ENCODE measurements around the gene ATP6V1G1. TPM values are rescaled to one million over a fixed set of nuclear protein-coding genes. Genes with fewer than 3 reads are reported as not detected.
A peak's percentile ranks its signal among the peaks of the same experiment; 100 is the strongest.

Gene ATP6V1G1, protein sequence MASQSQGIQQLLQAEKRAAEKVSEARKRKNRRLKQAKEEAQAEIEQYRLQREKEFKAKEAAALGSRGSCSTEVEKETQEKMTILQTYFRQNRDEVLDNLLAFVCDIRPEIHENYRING
- 100 to 1,000 TPM in 6 of 10 donors, 10 to 100 TPM in 4; 91.9 to 135 (median 103) TPM for polyA plus RNA-seq (ENCODE audit: insufficient read length in 10 of 10)
- long read RNA-seq, donor 1, transcript ATP6V1G1-201 (3 exons, 1,080 nt): major isoform, 79 of 79 reads
- long read RNA-seq, donor 1, partial matches to known transcripts: 0 of 79 reads
- long read RNA-seq, donor 1, other reads (novel, unspliced or antisense): 0 of 79 reads
- long read RNA-seq, donor 2, transcript ATP6V1G1-201 (3 exons, 1,080 nt): major isoform, 57 of 64 reads
- long read RNA-seq, donor 2, partial matches to known transcripts: 7 of 64 reads
- long read RNA-seq, donor 2, other reads (novel, unspliced or antisense): 0 of 64 reads
- long read RNA-seq, donor 3: 0 reads
- long read RNA-seq, donor 4, transcript ATP6V1G1-201 (3 exons, 1,080 nt): major isoform, 59 of 59 reads
- long read RNA-seq, donor 4, partial matches to known transcripts: 0 of 59 reads
- long read RNA-seq, donor 4, other reads (novel, unspliced or antisense): 0 of 59 reads
- long read RNA-seq, donor 5, transcript ATP6V1G1-201 (3 exons, 1,080 nt): major isoform, 134 of 157 reads
- long read RNA-seq, donor 5, partial matches to known transcripts: 23 of 157 reads
- long read RNA-seq, donor 5, other reads (novel, unspliced or antisense): 0 of 157 reads
- long read RNA-seq, donor 6, transcript ATP6V1G1-201 (3 exons, 1,080 nt): major isoform, 84 of 101 reads
- long read RNA-seq, donor 6, partial matches to known transcripts: 17 of 101 reads
- long read RNA-seq, donor 6, other reads (novel, unspliced or antisense): 0 of 101 reads
- long read RNA-seq, donor 7, transcript ATP6V1G1-201 (3 exons, 1,080 nt): major isoform, 48 of 48 reads
- long read RNA-seq, donor 7, partial matches to known transcripts: 0 of 48 reads
- long read RNA-seq, donor 7, other reads (novel, unspliced or antisense): 0 of 48 reads
- long read RNA-seq, donor 8, transcript ATP6V1G1-201 (3 exons, 1,080 nt): major isoform, 76 of 97 reads
- long read RNA-seq, donor 8, partial matches to known transcripts: 21 of 97 reads
- long read RNA-seq, donor 8, other reads (novel, unspliced or antisense): 0 of 97 reads
- long read RNA-seq, donor 9, transcript ATP6V1G1-201 (3 exons, 1,080 nt): major isoform, 22 of 22 reads
- long read RNA-seq, donor 9, partial matches to known transcripts: 0 of 22 reads
- long read RNA-seq, donor 9, other reads (novel, unspliced or antisense): 0 of 22 reads

DNA sequence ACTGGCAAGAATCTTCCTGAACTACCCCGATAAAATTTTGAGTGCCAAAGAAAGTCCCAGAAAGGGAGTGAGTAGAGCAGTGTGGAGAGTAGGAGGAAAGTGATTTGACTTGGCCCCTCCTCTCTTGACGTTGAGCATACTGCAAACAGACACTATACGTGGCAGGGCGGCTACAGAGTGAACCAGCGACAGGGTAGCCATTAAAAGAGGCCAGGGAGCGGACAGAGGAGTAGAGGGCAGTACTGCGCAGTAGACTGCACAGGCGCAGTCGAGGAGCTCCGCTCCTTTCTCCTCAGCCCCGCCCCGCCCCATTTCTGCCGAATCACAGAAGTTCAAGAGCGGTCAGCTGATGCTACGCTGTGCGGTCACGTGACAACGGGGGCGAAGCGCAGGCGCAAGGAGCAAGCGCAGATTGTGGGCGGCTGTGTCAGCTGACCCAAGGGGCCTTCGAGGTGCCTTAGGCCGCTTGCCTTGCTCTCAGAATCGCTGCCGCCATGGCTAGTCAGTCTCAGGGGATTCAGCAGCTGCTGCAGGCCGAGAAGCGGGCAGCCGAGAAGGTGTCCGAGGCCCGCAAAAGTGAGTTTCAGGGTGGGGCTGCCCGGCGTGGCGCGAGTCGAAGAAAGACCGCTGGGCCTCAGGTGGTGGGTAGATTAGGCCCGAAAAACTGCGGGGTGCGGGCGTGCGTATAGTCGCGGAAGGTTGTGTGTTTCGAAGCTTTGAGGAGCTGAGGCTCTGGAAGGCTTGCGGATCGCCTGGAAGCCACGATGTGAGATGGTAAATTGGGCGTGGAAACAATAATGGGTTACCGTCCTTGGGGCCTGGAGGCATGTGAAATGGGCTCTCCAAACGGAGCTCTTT lies at the start of gene ATP6V1G1:
ATP6V1G1 (plus strand) TSS at position 425 of the 858 bp plus-strand sequence; CDS start at position 495, 70 bp downstream.
- DNase-seq: peak; percentile 99 to 100 (median 99)

- no peak for DNase-seq
Observed at GRCh38 chr9:114538241-114538640, 49.3 kb upstream of the ATP6V1G1 start.

GRCh38 chr9:114539701-114540380 lies 47.7 kb upstream of the ATP6V1G1 start:
- no peak for DNase-seq

- DNase-seq: no peak
Observed at GRCh38 chr9:114545055-114545454, 42.5 kb upstream of the ATP6V1G1 start.

DNA sequence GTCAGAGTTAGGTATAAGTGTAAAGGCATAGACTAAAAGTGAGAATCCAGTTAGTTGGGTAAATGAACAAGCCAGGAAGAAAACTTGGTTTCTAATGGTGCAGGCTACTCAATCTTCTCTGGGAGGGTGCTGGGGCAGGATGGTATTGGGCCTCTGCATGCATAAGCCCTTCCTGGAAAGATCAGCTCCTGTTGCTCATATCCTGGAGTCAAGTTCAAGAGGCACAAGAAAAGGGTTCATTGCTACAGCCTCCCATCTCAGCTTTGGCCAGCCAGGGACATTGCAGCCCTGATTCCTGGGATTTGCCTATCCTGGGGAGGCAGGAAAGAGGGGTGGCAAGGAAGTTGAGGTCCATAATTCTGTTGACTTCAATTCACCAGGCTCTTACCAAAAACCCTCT lies 40.7 kb upstream of the ATP6V1G1 start:
- DNase-seq: no peak

GRCh38 chr9:114549697-114550330 lies 37.8 kb upstream of the ATP6V1G1 start:
- peak in 1 of 3 donors; percentile 28 for DNase-seq

- peak; percentile 11 to 89 (median 14) for DNase-seq
Observed at GRCh38 chr9:114551750-114552685, 35.6 kb upstream of the ATP6V1G1 start.

DNA sequence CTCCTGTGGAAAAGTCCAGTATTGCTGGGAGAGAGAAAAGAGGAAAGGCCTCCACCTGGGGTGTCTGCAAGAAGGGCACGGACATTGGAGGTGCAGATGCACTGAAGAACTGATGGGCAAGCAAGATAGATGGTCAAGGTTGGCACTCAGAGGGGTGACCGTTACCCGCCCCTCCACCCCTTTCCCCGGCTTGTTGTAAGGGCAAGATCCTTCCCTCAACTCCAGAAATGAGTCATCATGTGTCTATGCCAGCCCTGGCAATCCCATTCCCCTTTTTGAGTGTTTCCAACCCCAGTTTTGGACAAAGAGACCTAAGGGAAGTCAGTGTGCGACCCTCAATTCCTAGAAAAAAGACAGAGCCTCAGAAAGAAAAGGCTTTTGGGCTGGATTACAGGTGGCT lies 34.9 kb upstream of the ATP6V1G1 start:
- no peak for DNase-seq

- no peak for DNase-seq
Observed at GRCh38 chr9:114553202-114553601, 34.4 kb upstream of the ATP6V1G1 start.

GRCh38 chr9:114555696-114556095 lies 31.9 kb upstream of the ATP6V1G1 start:
- no peak for DNase-seq

- DNase-seq: no peak
Observed at GRCh38 chr9:114558027-114558675, 29.4 kb upstream of the ATP6V1G1 start.

GRCh38 chr9:114559830-114560513 lies 27.6 kb upstream of the ATP6V1G1 start:
- no peak for DNase-seq

DNA sequence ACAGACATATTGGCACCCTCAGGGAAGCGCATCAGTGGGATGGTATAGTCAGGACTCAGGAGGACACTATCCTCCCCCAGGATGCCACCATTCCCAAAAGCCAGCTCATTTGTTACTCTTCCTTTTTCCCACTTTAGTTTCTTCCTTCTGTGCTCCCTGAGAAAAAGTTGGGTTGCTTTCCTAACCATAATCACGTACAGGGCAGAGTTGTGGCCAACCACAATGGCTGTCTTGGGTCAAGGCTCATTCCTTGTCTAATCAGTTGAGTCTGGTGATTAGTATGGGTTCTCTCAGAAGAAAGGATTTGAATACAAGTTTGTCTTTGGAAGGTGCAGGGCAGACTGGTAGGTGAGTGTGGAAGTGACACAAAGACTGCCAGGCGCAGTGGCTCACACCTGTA lies 26.6 kb upstream of the ATP6V1G1 start:
- DNase-seq: no peak

DNA sequence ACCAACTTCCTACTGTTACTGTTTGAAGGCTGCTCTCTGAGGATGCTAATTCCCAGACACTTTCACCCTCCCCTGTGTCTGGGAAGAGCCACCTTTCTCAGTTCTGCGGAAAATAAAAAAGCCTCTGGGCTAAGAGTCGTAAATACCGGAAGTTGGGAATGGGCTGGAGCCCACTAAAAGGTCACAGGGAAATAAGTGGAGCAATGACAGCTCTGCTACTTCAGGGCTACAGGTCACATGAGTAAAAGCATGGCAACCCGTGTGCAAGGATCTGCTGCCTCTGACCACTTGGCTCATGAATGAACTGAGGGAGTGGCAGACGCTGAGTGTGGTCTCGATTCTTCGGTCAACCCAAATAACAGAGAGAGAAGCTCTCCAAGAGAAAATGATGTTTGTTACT lies 25.8 kb upstream of the ATP6V1G1 start:
- no peak for DNase-seq

DNA sequence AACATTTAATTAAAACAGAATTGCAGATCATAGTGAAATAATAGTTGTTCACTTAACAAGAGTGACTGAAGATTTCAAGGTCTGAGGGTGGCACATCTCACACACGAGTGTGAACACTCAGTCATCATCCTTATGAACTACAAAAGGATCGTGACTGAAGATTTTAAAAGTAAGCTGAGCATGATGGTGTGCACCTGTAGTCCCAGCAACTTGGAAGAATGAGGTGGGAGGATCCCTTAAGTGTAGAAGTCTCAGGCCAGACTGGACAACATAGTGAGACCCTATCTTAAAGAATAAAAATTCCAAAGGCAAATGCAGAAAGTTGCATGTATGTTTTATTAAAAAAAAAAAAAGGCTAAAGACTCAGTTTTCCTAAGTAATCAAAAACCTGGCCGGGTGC lies 22.4 kb upstream of the ATP6V1G1 start:
- no peak for DNase-seq

GRCh38 chr9:114570742-114571141 lies 16.8 kb upstream of the ATP6V1G1 start:
- no peak for DNase-seq

GRCh38 chr9:114571391-114571790 lies 16.2 kb upstream of the ATP6V1G1 start:
- no peak for DNase-seq

Measured in muscle of back (tissue), 13 donors.